CD4-positive, alpha-beta T cell treated with Interleukin-6 for 4 hours (primary cell): ENCODE data around the gene MAS1L.
"Not testable (repeated sequence)": the region's sequence is repeated elsewhere in the genome, so short reads cannot be mapped to it uniquely, and the experiment has no call there.

Experiments
- DNase-seq: peaks from one replicate; pipeline ENCODE4 v3.0.0-alpha.2; 2020; ENCODE audit warnings: mixed read lengths

Gene MAS1L

DNA sequence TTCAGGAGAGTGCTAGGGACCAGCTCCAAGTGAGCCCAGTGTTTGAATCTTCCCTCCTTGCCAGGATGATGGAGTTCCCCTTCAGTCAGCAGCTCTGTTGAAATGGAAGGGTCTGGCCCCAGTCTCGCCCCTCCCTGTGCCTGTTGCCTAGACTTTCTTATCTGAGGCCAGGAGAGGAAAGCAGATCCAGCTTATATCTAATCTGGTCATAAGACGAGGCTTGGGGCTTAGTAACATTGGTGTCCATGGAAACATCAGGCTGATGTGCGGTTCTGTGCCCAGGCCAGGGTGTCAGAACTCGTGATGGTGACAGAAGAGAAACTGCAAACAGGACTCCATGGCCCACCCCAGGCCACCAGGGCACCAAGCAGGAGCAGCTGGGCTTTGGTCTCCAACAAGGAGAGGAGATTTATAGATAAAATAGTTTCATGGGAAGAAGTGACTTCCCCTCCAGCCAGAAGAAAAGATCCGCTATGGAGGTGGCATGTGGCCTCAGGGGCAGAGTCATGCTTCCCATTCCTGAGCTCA, 9.8 kb downstream of the MAS1L start:
- no peak for DNase-seq

DNA sequence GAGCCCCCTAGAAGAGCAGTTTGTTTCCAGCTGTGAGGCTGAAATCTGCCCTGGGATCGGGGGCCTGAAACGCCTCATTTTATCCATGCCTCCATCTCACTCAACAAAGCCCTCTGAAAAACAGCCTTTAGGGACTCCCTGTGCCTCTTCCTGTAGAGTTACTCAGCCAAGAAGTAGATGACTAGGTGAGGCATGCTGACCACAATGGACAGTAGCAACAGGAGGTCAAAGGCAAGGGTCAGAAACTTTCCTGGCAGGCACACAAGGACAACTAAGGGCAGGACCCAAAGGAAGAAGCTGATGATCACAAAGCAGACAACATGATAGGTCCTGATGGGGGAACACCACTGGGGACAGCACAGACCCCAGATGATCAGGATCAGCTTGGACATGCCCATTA, 12.8 kb downstream of the MAS1L start:
- no peak for DNase-seq

DNA sequence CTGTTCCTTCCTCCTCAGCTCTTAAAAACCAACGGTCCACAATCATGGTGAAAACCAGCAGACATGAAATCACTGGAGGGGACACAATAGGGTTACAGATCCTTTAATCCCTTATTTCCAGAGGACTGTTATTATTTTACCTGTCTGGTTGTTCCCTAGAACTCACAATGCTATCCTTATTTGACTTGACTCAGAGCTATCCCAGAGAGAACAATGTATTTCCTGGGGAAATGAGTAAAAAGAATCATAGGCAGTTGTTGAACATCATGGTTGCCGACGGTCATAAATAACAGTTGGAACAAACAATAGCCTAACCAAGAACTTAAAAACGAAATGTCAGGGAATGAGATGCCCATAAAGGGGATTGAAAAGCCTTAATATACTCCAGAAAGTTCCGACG, 21.5 kb downstream of the MAS1L start:
- DNase-seq, result no peak

DNA sequence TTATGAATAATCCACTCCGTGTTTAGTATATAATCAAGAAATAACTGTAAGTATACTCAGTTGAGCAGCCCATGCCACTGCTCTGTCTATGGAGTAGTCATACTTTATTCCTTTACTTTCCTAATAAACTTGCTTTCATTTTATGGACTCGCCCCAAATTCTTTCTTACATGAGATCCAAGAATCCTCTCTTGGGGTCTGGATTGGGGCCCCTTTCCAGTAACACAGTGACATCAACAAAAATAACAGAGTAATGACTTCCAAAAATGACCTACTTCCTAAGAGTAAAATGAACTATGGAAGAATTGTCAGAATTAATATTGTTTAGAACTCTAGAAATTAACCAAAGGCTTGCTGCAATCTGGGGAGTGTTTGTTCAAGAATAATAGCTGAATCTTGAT, 22.0 kb downstream of the MAS1L start:
- DNase-seq, result no peak

DNA sequence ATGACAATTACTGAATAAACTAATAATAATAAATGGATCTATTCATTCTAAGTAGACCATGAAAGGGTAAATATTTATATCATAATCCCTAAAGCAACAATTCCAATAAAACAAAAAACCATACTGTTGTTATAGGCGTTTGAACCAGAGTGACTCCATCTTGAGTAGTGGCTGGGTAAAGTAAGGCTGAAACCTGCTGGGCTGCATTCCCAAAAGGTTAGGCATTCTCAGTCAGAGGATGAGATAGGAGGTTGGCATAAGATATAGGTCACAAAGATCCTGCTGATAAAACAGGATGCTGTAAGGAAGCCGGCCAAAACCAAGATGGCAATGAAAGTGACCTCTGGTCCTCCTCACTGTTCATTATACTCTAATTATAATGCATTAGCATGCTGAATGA, 22.5 kb downstream of the MAS1L start:
- DNase-seq, result no peak

DNA sequence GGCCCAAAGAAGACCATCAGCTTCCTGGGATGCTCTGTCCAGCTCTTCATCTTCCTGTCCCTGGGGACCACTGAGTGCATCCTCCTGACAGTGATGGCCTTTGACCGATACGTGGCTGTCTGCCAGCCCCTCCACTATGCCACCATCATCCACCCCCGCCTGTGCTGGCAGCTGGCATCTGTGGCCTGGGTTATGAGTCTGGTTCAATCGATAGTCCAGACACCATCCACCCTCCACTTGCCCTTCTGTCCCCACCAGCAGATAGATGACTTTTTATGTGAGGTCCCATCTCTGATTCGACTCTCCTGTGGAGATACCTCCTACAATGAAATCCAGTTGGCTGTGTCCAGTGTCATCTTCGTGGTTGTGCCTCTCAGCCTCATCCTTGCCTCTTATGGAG, 25.7 kb downstream of the MAS1L start:
- DNase-seq, result no peak

DNA sequence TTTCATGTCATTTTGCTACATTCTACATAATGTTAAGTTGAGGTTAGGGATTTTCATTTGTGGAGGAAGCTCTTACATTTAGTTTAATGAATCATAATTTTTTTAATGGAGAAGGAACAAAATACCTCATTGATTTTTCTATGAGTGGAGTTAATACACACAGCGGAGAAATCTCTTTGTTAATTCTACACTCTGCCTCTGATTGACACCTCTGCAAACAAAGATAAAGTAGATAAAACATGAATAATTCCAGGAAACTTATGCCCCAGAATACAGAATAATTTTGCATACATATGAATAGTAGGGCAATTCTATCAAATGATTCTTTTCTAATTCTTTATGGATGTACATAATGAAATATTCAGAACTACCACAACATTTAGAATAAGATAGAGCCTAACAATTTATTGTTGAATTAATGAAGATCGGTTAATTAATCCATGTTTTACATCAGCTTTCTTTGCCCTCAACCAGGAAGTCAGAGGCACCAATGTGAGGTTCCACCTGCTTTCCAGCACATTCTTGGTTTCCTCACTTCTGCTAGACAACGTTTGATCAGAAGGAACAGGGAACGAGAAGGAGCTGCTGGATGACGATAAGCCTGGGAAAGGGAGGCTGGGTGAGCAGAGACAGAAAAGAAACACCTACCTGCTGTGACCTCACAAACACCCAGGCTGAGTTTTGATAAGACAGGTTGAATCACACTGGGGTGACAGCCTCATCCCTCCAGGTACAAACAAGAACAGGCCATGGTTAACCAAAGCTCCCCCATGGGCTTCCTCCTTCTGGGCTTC, 26.5 kb downstream of the MAS1L start:
- no peak for DNase-seq

DNA sequence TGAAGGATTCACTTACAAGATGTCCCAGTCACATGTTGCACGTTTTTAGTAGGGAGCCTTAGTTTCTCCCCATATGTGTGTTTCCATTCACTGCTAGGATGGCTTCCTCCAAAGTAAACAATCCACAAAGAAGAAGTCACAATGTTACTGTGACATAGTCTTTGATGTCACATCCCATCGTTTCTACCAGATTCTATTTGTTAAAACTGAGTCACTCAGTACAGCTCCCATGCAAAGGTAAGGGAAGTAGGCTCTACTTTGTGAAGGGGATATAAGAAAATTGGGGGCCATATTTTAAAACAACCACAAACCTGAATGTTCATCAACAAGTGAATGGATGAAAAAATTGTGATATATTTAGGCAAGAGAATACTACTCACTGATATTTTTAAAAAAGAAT, 30.8 kb downstream of the MAS1L start, which contains the start of the genes OR11A1 and OR2H1:
OR11A1 (minus strand) TSS at position 101 of the 400 bp plus-strand sequence. CDS start 29,430 bp downstream, outside the sequence.
OR2H1 (plus strand) TSS at position 185 of the 400 bp plus-strand sequence. CDS start 4,615 bp downstream, outside the sequence.
- DNase-seq, result no peak

DNA sequence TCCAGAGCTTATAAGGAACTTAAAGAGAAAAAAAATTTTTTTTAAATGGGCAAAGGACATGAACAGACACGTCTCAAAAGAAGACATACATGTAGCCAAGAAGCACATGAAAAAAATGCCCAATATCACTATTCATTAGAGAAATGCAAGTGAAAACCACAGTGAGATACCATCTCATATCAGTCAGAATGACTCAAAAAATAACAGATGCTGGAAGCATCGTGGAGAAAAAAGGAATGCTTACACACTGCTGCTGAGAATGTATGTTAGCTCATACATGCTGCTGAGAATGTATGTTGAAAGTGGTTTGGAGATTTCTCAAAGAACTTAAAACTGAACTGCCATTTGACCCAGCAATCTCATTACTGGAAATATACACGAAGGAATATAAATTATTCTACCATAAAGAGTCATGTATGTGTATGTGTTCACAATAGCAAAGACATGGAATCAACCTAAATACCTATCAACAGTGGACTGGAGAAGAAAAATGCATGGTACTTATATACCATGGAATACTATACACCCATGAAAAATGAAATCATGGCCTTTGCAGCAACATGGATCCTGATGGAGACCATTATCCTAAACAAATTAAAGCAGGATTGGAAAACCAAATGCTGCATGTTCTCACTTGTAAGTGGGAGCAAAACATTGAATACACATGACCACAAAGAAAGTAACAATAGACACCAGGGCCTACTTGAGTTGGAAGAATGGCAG, 36.1 kb downstream of the MAS1L start:
- DNase-seq, result no peak

DNA sequence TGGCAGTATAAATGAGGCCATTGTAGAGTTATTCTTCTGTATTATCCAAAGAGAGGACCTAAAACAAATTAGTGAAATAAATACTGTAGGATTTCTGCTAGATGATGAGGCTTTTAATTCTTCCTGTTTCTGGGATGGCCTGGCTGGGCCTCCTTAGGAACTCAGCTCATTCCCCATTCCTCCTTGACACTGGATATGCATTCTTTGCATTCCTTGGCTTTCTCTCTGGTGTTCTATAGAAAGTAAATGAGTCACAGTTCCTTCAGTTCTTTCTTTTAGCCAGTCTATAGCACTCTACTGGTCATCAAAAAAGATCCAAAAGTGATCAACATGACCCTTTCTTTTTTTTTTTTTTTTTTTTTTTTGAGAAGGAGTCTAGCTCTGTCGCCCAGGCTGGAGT, 40.1 kb downstream of the MAS1L start:
- no peak for DNase-seq

DNA sequence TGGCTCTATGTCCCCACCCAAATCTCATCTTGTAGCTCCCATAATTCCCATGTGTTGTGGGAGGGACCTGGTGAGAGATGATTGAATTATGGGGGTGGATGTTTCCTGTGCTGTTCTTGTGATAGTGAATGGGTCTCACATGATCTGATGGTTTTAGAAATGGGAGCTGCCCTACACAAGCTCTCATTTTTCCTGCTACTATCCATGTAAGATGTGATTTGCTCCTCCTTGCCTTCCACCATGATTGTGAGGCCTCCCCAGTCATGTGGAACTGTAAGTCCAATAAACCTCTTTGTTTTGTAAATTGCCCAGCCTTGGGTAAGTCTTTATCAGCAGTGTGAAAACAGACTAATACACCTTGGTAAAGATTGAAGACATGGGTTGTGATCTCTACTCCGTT, 43.7 kb downstream of the MAS1L start:
- DNase-seq, result not testable (repeated sequence)

DNA sequence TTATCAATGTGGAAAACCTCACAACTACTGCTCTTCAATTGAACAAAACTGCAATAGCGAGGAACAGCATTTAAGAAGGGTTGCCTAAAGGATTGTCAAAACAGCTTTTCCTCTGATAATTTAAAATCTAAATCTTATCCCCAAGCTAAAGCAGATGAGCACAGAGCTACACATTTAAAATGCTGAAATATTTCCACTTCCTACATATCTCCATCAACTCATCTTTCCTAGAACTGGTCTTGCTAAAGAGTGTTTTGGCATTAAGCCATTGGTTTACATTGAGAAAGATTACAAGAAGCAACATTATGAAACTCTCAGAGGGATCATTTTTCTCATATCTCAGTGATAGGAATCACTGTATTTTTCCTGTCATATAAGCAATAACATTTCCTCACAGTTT, 45.0 kb downstream of the MAS1L start:
- DNase-seq, result no peak

DNA sequence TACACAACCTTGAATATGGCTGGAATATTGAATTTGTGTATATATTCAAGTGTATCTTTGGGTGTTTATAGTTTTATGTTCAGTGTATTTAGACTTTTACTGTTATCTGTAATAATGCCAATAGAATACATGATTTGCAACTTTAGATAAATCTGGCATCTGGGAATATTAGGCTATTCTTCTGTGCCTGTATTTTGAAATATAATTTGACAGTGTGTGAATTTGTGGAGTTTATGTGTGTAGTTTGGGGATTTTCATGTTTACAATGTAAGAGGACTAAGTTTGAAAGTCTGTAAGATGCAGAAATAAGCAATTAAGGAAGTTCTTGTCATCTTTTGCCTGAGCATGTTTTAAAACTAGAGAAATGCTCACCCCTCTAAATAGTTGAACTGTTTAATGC, 48.8 kb downstream of the MAS1L start, which contains the start of gene OR10C1:
OR10C1 (plus strand) TSS at position 301 of the 400 bp plus-strand sequence. CDS start 710 bp downstream, outside the sequence.
- DNase-seq, result no peak

DNA sequence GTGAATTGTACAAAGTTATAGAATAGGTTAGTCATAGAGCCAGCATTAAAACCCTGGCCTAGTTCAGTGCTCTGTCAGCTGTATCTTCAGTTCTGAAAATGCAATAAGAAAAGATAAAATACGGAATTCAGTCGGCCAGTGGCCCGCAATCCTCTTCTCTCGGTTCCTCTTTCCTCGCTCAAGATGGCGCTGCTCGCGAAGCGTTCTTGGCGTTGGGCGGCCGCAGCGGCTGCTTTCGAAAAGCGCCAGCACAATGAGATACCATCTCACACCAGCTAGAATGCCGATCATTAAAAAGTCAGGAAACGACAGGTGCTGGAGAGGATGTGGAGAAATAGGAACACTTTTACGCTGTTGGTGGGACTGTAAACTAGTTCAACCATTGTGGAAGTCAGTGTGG, 51.0 kb downstream of the MAS1L start:
- DNase-seq, result not testable (repeated sequence)
